Sigmoid colon (tissue), 7 donors: ENCODE results near the gene SLC22A5. TPM values are rescaled to one million over a fixed set of nuclear protein-coding genes. Genes with fewer than 3 reads are reported as not detected.

Experiments
- DNase-seq: peaks from one replicate; pipeline ENCODE4 v3.0.0-alpha.2; 2019
- H3K27ac ChIP-seq, 4 donors: fragments of 200-600 bp; sonication (generic); one replicate each; pipeline ENCODE4 v1.5.1; 2016 to 2019; ENCODE audit warnings: mild to moderate bottlenecking in 1 of 4
- H3K27me3 ChIP-seq, 3 donors: fragments of 200-600 bp; sonication (generic); one replicate each; pipeline ENCODE4 v1.5.1; 2019; ENCODE audit warnings: mild to moderate bottlenecking in 1 of 3
- H3K36me3 ChIP-seq, 4 donors: fragments of 200-600 bp; sonication (generic); one replicate each; pipeline ENCODE4 v1.5.1; 2016 to 2019
- H3K4me1 ChIP-seq, 4 donors: fragments of 200-600 bp; sonication (generic); one replicate each; pipeline ENCODE4 v1.5.1; 2017 to 2019
- H3K4me3 ChIP-seq, 4 donors: fragments of 200-600 bp; sonication (generic); one replicate each; pipeline ENCODE4 v1.5.1; 2017 to 2019; ENCODE audit warnings: mild to moderate bottlenecking in 2 of 4, moderate library complexity in 1 of 4
- H3K9me3 ChIP-seq, 4 donors: fragments of 200-600 bp in 3 of 4; sonication (generic) in 3 of 4; one replicate each; pipeline versions ENCODE4 v1.5.1 to v1.6.1; 2013 to 2019
- EP300 ChIP-seq, 4 donors: sonication (generic); formaldehyde crosslinking; IDR thresholded peaks; one replicate each; pipeline ENCODE4 v1.6.1; 2017; ENCODE audit warnings: antibody characterized with exemption in 4 of 4
- POLR2A ChIP-seq, 2 donors: fragments of 450-650 bp; IDR thresholded peaks; one replicate each; pipeline ENCODE4 v1.6.1; 2016; ENCODE audit warnings: antibody characterized with exemption in 2 of 2, mild to moderate bottlenecking in 2 of 2, moderate library complexity in 2 of 2
- POLR2AphosphoS5 ChIP-seq, 4 donors: sonication (generic); formaldehyde crosslinking; IDR thresholded peaks; one replicate each; pipeline ENCODE4 v1.6.1; 2017; ENCODE audit warnings: antibody characterized with exemption in 4 of 4
- WGBS, 2 donors: extraction: QIAGEN DNeasy Blood & Tissue Kit; methylation state at CpG; one replicate each; pipeline ENCODE4 v1.1.7; 2013; 5-methylcytosine and 5-hydroxymethylcytosine counted together
- intact Hi-C: fragments of 100-400 bp; cut with DNase I; formaldehyde crosslinking; loops from one replicate; pipeline ENCODE4 v1.15.1; 2023
- polyA plus RNA-seq, 3 donors: library from polyadenylated mRNA; stranded (reverse); fragments of 200-250 nt; gene quantifications; one replicate each; pipeline ENCODE4 v1.2.3, GENCODE V29; 2013
- total RNA-seq, 4 donors: library from RNA; depleted of rRNA; stranded (reverse); fragments of >200 nt; gene quantifications; one replicate each; pipeline ENCODE4 v1.1.0, GENCODE V29; 2016
- TF ChIP-seq, protein P1 (sequence below), 4 experiments: fragments of 450-650 bp in 3 of 4; fragments of 200-600 bp in 1 of 4; IDR thresholded peaks; one replicate each; pipeline ENCODE4 v1.5.1; 2016 to 2019; ENCODE audit warnings: antibody characterized with exemption in 4 of 4, mild to moderate bottlenecking in 3 of 4, moderate library complexity in 2 of 4
- donor health status: healthy with polysubstance abuse.
- donor health status: Bipolar disorder and iron deficiency.
- donor health status: healthy.

SLC22A5 gene
- total and polyA plus RNA-seq, 7 donors, result 3.6 to 11.9 (median 7.2) TPM

DNA sequence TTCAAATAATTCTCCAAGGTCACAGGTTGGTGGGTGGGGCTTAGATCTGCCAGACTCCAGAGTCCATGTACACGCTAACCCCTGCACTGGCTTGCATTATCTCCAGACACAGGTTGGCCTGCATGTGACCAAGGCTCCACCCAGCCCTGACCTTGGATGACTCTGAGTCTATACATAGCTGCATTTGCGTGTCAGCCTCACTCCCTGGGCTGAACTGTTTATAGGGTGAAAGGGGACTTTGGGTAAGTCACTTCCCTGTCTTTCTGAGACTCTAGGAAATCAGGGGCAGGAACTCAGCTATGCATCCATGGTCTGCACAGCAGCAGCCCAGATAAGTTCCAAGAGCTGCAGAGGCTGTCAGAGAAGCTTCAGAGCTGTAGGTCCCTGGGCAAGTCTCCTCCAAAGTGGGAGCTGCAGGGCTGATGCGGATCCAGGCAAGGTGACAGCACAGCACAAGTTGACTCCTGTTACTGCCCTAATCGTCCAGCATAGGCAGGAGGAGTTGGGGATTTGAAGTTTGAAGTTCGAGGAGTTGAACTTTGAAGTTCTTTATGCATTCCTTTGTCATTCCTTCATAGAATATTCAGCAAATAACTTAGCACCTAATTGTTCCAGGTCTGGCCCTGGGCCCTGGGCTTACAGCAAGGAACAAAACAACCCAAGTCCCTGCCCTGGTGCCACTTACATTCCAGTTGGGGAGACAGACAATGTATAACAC, 53.4 kb downstream of the SLC22A5 start:
- 20 to 47% methylated on average over 5 of the region's 5 CpGs for WGBS, 2 donors
- H3K4me1 ChIP-seq, result peaks cover 0 to 100% (median 93%) of the 10 kb centered on the region in 4 donors
- peaks cover 0 to 7% (median 0%) of the 10 kb centered on the region in 4 donors for H3K36me3 ChIP-seq
- no peak for TF ChIP-seq EP300 (IDR thresholded peaks at IDR 0.05)
- TF ChIP-seq POLR2AphosphoS5 (IDR thresholded peaks at IDR 0.05), result peak in 3 of 4 donors; percentile 4 to 45 (median 12)
- H3K27ac ChIP-seq, result peak overlapping the region; percentile 53 to 98 (median 87)
- no peaks in the 10 kb centered on the region for H3K9me3 ChIP-seq
- H3K27me3 ChIP-seq, result no peaks in the 10 kb centered on the region
- intact Hi-C loops, result loop anchor here (2.0 kb wide), 1 partner anchor 14 kb away; no protein-coding TSS in a partner anchor
- DNase-seq, result no peak
- no peak overlapping the region for H3K4me3 ChIP-seq

DNA sequence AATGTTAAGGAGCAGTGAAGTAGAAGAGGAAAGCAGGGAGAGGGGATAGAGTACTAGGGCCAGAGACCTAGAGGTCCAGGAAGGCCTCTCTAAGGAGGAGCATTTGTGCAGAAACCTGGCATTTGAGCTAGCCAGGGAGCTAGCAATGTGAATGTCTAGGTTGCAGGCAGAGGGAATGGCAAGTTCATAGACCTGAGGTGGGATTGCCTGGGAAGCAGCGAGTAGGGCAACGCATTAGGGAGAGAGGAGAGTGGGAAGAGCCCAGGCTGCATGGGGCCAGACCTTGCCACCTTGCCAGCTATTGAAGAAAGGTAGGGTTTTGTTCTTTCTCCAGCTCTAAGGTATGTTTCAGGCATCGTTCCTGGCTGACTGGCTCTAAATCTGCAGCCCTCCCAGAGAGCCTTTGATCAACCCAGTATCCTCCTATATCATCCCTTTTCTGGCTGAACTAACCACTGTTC, 54.0 kb downstream of the SLC22A5 start:
- Histone ChIP-seq H3K9me3 (no peaks in the 10 kb centered on the region), H3K36me3 (peaks cover 0 to 7% (median 0%) of the 10 kb centered on the region in 4 donors), H3K4me1 (peaks cover 0 to 100% (median 96%) of the 10 kb centered on the region in 4 donors), H3K4me3 (no peak overlapping the region), H3K27ac (peak overlapping the region; percentile 53 to 98 (median 87)), H3K27me3 (no peaks in the 10 kb centered on the region)
- WGBS, 2 donors, result 86 to 91% methylated on average over 3 of the region's 3 CpGs
- intact Hi-C loops, result loop anchor here (2.0 kb wide), 1 partner anchor 13 kb away; no protein-coding TSS in a partner anchor
- no peak for TF ChIP-seq EP300 (IDR thresholded peaks at IDR 0.05)
- no peak for TF ChIP-seq POLR2A (IDR thresholded peaks at IDR 0.05)
- TF ChIP-seq, protein P1, sequence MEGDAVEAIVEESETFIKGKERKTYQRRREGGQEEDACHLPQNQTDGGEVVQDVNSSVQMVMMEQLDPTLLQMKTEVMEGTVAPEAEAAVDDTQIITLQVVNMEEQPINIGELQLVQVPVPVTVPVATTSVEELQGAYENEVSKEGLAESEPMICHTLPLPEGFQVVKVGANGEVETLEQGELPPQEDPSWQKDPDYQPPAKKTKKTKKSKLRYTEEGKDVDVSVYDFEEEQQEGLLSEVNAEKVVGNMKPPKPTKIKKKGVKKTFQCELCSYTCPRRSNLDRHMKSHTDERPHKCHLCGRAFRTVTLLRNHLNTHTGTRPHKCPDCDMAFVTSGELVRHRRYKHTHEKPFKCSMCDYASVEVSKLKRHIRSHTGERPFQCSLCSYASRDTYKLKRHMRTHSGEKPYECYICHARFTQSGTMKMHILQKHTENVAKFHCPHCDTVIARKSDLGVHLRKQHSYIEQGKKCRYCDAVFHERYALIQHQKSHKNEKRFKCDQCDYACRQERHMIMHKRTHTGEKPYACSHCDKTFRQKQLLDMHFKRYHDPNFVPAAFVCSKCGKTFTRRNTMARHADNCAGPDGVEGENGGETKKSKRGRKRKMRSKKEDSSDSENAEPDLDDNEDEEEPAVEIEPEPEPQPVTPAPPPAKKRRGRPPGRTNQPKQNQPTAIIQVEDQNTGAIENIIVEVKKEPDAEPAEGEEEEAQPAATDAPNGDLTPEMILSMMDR (IDR thresholded peaks at IDR 0.05), result no peak
- no peak for DNase-seq

DNA sequence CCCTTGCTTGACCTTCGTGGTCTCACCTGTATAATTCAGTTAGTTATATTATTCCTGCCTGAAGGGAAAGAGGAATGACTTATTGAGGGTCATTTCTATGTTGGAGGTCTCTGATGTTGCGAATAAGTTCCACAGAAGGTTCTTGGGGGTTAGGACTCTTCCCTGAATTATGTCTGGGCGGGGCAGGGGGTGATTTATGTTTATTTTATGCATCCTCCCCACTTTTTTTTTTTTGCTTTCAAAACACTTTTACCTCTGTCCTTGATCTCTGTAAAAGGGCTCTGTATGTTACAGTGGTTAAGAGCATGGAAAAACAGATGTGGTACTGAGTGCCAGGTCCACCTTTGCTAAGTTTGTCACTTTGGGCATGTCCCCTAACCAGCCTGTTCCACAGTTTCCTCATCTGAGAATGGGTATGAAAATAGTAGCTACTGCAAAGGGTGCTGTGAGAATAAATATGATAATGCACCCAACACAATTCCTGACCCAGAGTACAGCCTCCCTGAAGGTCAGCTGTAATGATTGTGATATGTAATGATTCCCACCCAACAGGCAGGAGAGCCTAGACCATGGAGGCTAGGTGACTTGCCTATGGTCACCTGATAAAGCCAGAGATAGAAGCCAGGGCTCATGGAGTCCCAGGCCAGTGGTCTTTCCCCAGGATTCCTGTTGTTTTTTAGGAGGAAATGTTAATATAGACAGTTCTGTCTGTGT, 54.8 kb downstream of the SLC22A5 start:
- peaks cover 0 to 7% (median 0%) of the 10 kb centered on the region in 4 donors for H3K36me3 ChIP-seq
- H3K27ac ChIP-seq, result peak overlapping the region; percentile 78 to 98 (median 87)
- intact Hi-C loops, result no loop called here
- peak; percentile 6 for DNase-seq
- H3K4me3 ChIP-seq, result no peak overlapping the region
- 72 to 86% methylated on average over 3 of the region's 3 CpGs for WGBS, 2 donors
- no peaks in the 10 kb centered on the region for H3K9me3 ChIP-seq
- peaks cover 0 to 100% (median 96%) of the 10 kb centered on the region in 4 donors for H3K4me1 ChIP-seq
- H3K27me3 ChIP-seq, result no peaks in the 10 kb centered on the region
- TF ChIP-seq POLR2A (IDR thresholded peaks at IDR 0.05) (no peak), EP300 (IDR thresholded peaks at IDR 0.05) (no peak), POLR2AphosphoS5 (IDR thresholded peaks at IDR 0.05) (no peak)
- TF ChIP-seq, protein P1 (IDR thresholded peaks at IDR 0.05), result no peak

DNA sequence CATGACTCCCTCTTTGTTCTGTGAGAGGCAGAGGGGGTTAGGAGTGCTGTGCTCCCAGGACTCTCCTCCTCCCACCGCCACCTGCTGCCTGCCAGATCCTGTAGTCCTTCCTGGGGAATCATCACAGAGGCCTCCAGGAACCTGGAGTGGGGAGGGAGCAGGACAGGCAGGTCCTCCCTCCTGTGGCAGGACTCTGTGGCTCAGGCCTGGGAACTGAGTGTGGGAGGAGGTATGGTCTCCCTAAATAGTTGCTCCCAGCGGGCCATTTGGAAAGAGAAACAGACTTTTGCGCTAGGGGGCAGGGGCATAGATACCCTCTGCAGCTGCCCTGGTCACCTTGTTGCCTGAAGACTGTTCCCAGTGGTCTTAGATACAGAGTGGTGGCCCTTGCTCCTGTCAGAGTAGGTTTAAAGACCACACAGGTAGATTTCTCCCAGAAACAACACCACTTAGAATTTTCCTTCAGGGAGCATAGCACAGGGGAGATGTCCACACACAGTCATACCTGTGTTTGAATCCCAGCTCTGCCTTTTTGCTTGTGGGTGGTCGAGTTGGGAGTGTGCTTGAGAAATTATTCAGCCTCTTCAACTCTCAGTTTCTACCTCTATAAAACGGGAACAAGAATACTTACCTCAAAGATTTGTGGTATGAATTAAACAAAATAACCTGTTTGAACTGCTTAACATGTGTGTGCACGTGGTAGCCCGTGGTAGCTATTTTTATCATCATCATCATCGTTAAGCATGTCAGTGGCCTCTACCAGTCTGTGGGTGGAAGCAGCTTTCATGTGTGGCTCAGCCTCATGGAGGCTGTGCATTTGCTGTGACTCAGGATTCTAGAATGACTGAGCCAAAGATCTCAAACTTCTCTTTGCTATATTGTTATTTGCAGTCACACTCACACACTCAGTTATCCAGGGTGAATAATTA, 55.8 kb downstream of the SLC22A5 start:
- H3K4me1 ChIP-seq, result peaks cover 0 to 100% (median 96%) of the 10 kb centered on the region in 4 donors
- no peak overlapping the region for H3K4me3 ChIP-seq
- H3K9me3 ChIP-seq, result no peaks in the 10 kb centered on the region
- intact Hi-C loops, result no loop called here
- TF ChIP-seq POLR2AphosphoS5 (IDR thresholded peaks at IDR 0.05) (peak in 1 of 4 donors; percentile 54), EP300 (IDR thresholded peaks at IDR 0.05) (no peak)
- no peaks in the 10 kb centered on the region for H3K27me3 ChIP-seq
- DNase-seq, result peak; percentile 59
- H3K36me3 ChIP-seq, result peaks cover 0 to 7% (median 0%) of the 10 kb centered on the region in 4 donors
- WGBS, 2 donors, result 36 to 56% methylated on average over 8 of the region's 8 CpGs
- H3K27ac ChIP-seq, result peak overlapping the region; percentile 78 to 98 (median 87)

DNA sequence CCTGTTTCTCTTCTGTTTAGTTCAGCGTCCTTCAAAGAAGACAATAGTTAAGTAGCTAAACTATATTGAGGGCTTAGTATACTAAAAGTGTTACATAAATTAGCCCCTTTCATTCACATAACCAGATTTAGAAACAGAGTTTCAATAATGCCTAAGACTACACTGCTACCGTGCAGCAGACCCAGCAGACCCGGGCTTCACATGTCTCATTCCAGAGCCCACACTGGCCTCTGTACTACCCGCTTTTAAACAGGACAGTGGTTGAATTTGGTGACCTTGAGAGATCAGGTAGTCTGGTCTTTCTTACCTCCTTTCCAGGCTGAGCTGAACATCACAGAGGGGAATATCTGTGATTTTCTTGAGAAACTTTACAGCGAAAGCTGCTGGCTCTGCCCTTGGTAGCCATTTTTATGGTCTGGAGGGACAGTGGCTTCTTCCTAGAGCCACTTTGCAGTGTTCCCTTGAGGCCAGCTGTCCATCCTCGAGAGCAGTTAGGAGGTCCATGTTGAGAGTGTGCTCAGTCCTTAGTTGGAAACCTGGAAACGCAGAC, 56.5 kb downstream of the SLC22A5 start:
- DNase-seq, result no peak
- H3K36me3 ChIP-seq, result no peaks in the 10 kb centered on the region
- intact Hi-C loops, result no loop called here
- 58 to 76% methylated on average over 7 of the region's 7 CpGs for WGBS, 2 donors
- peaks cover 0 to 100% (median 94%) of the 10 kb centered on the region in 4 donors for H3K4me1 ChIP-seq
- no peak overlapping the region for H3K4me3 ChIP-seq
- H3K27me3 ChIP-seq, result no peaks in the 10 kb centered on the region
- no peak for TF ChIP-seq POLR2A (IDR thresholded peaks at IDR 0.05)
- TF ChIP-seq, protein P1 (IDR thresholded peaks at IDR 0.05), result no peak
- TF ChIP-seq POLR2AphosphoS5 (IDR thresholded peaks at IDR 0.05), result no peak
- no peak for TF ChIP-seq EP300 (IDR thresholded peaks at IDR 0.05)
- no peaks in the 10 kb centered on the region for H3K9me3 ChIP-seq
- H3K27ac ChIP-seq, result peak overlapping the region; percentile 78 to 98 (median 87)
